Endodermal cell (in vitro differentiated cells): ENCODE results near the gene H2AZ2. TPM values are rescaled to one million over a fixed set of nuclear protein-coding genes. Genes with fewer than 3 reads are reported as not detected.

ENCODE experiments used
- DNase-seq: peaks from one replicate; pipeline ENCODE4 v3.0.0-alpha.2; 2017
- H3K27ac ChIP-seq: 2 replicates; pipeline ENCODE4 v1.5.1; 2013; ENCODE audit warnings: mild to moderate bottlenecking, low read depth, low read length, moderate library complexity
- H3K27me3 ChIP-seq: 2 replicates; pipeline ENCODE4 v1.6.1; 2013; ENCODE audit warnings: mild to moderate bottlenecking, low read length, moderate library complexity; ENCODE audit not compliant: insufficient read depth, control insufficient read depth, poor library complexity, severe bottlenecking
- H3K36me3 ChIP-seq: 2 replicates; pipeline ENCODE4 v1.7.0; 2013; ENCODE audit warnings: mild to moderate bottlenecking, low read length, moderate library complexity; ENCODE audit not compliant: control insufficient read depth, insufficient read depth
- H3K4me1 ChIP-seq: one replicate; pipeline ENCODE4 v1.7.0; 2013; ENCODE audit warnings: low read length; ENCODE audit not compliant: control insufficient read depth, insufficient read depth
- H3K4me3 ChIP-seq: 2 replicates; pipeline ENCODE4 v1.5.1; 2013; ENCODE audit warnings: mild to moderate bottlenecking, low read length, moderate library complexity
- H3K9ac ChIP-seq: 2 replicates; pipeline ENCODE4 v1.6.1; 2013; ENCODE audit warnings: mild to moderate bottlenecking, low read length, moderate library complexity; ENCODE audit not compliant: poor library complexity, severe bottlenecking; ENCODE audit errors: extremely low read depth
- H3K9me3 ChIP-seq: 2 replicates; pipeline ENCODE4 v1.6.1; 2013; ENCODE audit warnings: mild to moderate bottlenecking, low read length, moderate library complexity; ENCODE audit not compliant: control insufficient read depth
- H3K27ac Mint-ChIP-seq: 2 replicates; pipeline ENCODE4 v1.8.0; 2020; ENCODE audit warnings: mixed read lengths
- H3K27me3 Mint-ChIP-seq: 2 replicates; pipeline ENCODE4 v1.8.0; 2021; ENCODE audit warnings: mild to moderate bottlenecking, mixed read lengths; ENCODE audit not compliant: insufficient read depth
- H3K36me3 Mint-ChIP-seq: 2 replicates; pipeline ENCODE4 v1.8.0; 2020; ENCODE audit warnings: low read depth, mixed read lengths
- H3K4me1 Mint-ChIP-seq: 2 replicates; pipeline ENCODE4 v1.8.0; 2020; ENCODE audit warnings: mixed read lengths
- H3K4me3 Mint-ChIP-seq: 2 replicates; pipeline ENCODE4 v1.8.0; 2020; ENCODE audit warnings: mild to moderate bottlenecking, moderate library complexity, mixed read lengths
- H3K9me3 Mint-ChIP-seq: 2 replicates; pipeline ENCODE4 v1.8.0; 2020; ENCODE audit warnings: mild to moderate bottlenecking, mixed read lengths
- WGBS, 2 experiments: methylation state at CpG; one replicate each; pipeline versions ENCODE4 v1.1.5 to v1.1.7; 2013; ENCODE audit warnings: missing lambda C conversion rate in 2 of 2, mixed read lengths in 1 of 2; ENCODE audit not compliant: insufficient coverage in 1 of 2, insufficient read length in 1 of 2; 5-methylcytosine and 5-hydroxymethylcytosine counted together
- total RNA-seq, 2 donors: library from RNA; stranded (reverse); fragmentation: NEBNext Ultra II Directional in 1 of 2; extraction: Animal tissue kit (Norgen Biotek cat#: 25700) in 1 of 2; gene quantifications; 2 replicates in 1 of 2; 3 replicates in 1 of 2; pipeline ENCODE4 v1.2.1, GENCODE V29; 2021
- TF ChIP-seq, protein P1 (sequence below): fragments of 200-600 bp; sonication (generic); conservative IDR thresholded peaks from 2 replicates; pipeline ENCODE4 v1.5.0; 2021; ENCODE audit warnings: antibody characterized with exemption, mild to moderate bottlenecking

Gene H2AZ2
- total RNA-seq, 2 donors from 2014 or later, result 179 to 201 TPM

DNA sequence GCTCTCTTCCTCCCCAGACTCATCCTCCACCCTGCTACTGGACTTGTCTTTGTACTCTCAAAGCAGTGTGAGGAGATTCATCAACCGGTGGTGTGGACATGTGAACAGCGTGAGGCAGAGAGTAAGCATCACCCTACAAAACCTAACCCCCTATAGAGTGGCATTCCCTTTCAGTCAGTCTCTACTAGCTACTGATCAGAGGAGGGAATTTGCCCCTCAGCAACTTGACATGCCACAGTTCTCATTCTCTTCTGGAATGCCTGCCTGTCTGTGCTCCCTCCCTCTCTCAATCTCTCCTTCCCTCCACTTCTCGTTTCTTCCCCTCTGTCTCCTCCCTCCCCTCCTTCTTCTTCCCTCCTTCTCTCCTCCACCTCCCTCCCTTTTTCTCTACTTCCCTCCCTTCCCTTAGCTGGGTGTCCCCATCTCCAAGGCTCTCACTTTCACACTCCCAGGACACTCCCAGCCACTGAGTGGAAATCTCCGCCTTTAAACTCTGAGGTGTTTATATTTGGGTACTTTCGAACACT, 24.6 kb downstream of the H2AZ2 start:
- no peak overlapping the region for H3K9ac ChIP-seq
- TF ChIP-seq, protein P1, sequence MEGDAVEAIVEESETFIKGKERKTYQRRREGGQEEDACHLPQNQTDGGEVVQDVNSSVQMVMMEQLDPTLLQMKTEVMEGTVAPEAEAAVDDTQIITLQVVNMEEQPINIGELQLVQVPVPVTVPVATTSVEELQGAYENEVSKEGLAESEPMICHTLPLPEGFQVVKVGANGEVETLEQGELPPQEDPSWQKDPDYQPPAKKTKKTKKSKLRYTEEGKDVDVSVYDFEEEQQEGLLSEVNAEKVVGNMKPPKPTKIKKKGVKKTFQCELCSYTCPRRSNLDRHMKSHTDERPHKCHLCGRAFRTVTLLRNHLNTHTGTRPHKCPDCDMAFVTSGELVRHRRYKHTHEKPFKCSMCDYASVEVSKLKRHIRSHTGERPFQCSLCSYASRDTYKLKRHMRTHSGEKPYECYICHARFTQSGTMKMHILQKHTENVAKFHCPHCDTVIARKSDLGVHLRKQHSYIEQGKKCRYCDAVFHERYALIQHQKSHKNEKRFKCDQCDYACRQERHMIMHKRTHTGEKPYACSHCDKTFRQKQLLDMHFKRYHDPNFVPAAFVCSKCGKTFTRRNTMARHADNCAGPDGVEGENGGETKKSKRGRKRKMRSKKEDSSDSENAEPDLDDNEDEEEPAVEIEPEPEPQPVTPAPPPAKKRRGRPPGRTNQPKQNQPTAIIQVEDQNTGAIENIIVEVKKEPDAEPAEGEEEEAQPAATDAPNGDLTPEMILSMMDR, result no peak
- H3K27me3 ChIP-seq, result no peaks in the 10 kb centered on the region
- H3K4me3 ChIP-seq, result no peak overlapping the region
- Mint-ChIP-seq H3K27ac (peak overlapping the region; percentile 48), H3K27me3 (no peaks in the 10 kb centered on the region), H3K4me1 (peaks cover 4% of the 10 kb centered on the region), H3K9me3 (no peaks in the 10 kb centered on the region), H3K4me3 (no peak overlapping the region), H3K36me3 (peaks cover 25% of the 10 kb centered on the region)
- no peak for DNase-seq
- H3K36me3 ChIP-seq, result peaks cover 31% of the 10 kb centered on the region
- WGBS, 2 experiments, result 83 to 85% methylated on average over 1 to 3 of the region's 5 CpGs
- H3K9me3 ChIP-seq, result no peaks in the 10 kb centered on the region
- no peak overlapping the region for H3K27ac ChIP-seq
- no peaks in the 10 kb centered on the region for H3K4me1 ChIP-seq

DNA sequence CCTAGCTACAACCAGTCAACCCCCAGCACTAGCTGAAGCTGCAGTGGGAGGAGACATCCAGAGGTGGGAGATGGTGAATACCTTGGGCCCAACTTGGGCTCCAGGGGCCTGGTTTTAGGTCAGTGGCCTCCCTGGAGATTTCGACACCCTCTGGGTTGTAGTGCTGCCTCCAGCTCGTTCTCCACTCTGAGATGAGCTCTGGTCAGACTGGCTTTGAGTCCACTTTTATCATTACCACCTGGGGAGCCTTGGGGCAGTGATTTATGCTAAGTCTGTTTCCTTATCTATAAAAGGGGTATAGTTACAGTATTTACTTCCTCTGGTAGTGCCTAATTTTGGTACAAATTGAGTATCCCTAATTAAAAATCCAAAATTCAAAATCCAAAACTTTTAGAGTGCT, 28.6 kb downstream of the H2AZ2 start:
- Histone ChIP-seq H3K4me1 (no peaks in the 10 kb centered on the region), H3K9me3 (no peaks in the 10 kb centered on the region), H3K27ac (no peak overlapping the region), H3K36me3 (no peaks in the 10 kb centered on the region), H3K27me3 (no peaks in the 10 kb centered on the region), H3K9ac (no peak overlapping the region), H3K4me3 (no peak overlapping the region)
- WGBS, 2 experiments, result 93% methylated on average over 2 of the region's 2 CpGs; no CpG with 5 or more reads in 1 of the 2 experiments
- TF ChIP-seq, protein P1, result no peak
- H3K27me3 Mint-ChIP-seq, result no peaks in the 10 kb centered on the region
- peak overlapping the region; percentile 35 for H3K27ac Mint-ChIP-seq
- no peak overlapping the region for H3K4me3 Mint-ChIP-seq
- H3K36me3 Mint-ChIP-seq, result peaks cover 4% of the 10 kb centered on the region
- DNase-seq, result no peak
- H3K9me3 Mint-ChIP-seq, result no peaks in the 10 kb centered on the region
- peaks cover 4% of the 10 kb centered on the region for H3K4me1 Mint-ChIP-seq

DNA sequence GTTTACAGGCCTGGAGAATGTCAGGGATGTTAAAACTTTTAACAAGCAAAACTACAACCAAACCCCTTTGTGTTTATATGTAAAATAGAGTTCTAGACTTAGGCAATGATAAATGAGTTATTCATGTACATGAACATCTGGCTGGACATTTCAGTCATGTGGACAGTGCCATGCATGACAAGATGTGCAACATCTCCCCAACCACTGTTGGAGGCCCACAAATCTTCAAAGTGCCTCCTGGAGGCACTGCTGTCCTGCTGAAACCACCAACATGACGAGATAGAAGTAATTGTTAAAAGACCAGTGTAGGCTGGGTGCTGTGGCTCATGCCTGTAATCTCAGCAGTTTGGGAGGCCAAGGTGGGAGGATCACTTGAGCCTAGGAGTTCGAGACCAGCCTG, 33.0 kb downstream of the H2AZ2 start:
- TF ChIP-seq, protein P1, result no peak
- H3K4me3 Mint-ChIP-seq, result no peak overlapping the region
- H3K9ac ChIP-seq, result no peak overlapping the region
- H3K9me3 ChIP-seq, result no peaks in the 10 kb centered on the region
- no peaks in the 10 kb centered on the region for H3K27me3 ChIP-seq
- no peaks in the 10 kb centered on the region for H3K27me3 Mint-ChIP-seq
- no peaks in the 10 kb centered on the region for H3K9me3 Mint-ChIP-seq
- no peak for DNase-seq
- H3K27ac ChIP-seq, result no peak overlapping the region
- H3K36me3 Mint-ChIP-seq, result no peaks in the 10 kb centered on the region
- H3K4me1 Mint-ChIP-seq, result peaks cover 4% of the 10 kb centered on the region
- WGBS, 2 experiments, result 92 to 94% methylated on average over 2 of the region's 2 CpGs
- H3K27ac Mint-ChIP-seq, result no peak overlapping the region
- no peaks in the 10 kb centered on the region for H3K4me1 ChIP-seq
- H3K36me3 ChIP-seq, result no peaks in the 10 kb centered on the region
- no peak overlapping the region for H3K4me3 ChIP-seq
